Upper lobe of right lung (tissue), 1 donor: ENCODE data around the gene TEX35. TPM values are rescaled to one million over a fixed set of nuclear protein-coding genes. Genes with fewer than 3 reads are reported as not detected.
"Not testable (repeated sequence)": the region's sequence is repeated elsewhere in the genome, so short reads cannot be mapped to it uniquely, and the experiment has no call there.

Source experiments
- ATAC-seq: fragments of 200-7000 bp; cut with Tn5 transposase; one replicate; pipeline ENCODE4 v1.9.1; 2020; ENCODE audit warnings: mild to moderate bottlenecking, moderate library complexity
- DNase-seq: peaks from one replicate; pipeline ENCODE4 v3.0.0-alpha.2; 2020
- H3K27ac ChIP-seq: fragments of 200-600 bp; one replicate; pipeline ENCODE4 v1.8.0; 2022
- H3K27me3 ChIP-seq: fragments of 200-600 bp; one replicate; pipeline ENCODE4 v1.8.0; 2022; ENCODE audit warnings: mild to moderate bottlenecking
- H3K36me3 ChIP-seq: fragments of 200-600 bp; one replicate; pipeline ENCODE4 v1.8.0; 2022
- H3K4me1 ChIP-seq: fragments of 200-600 bp; one replicate; pipeline ENCODE4 v1.8.0; 2022
- H3K4me3 ChIP-seq: fragments of 200-600 bp; one replicate; pipeline ENCODE4 v1.8.0; 2022; ENCODE audit warnings: mild to moderate bottlenecking
- H3K9me3 ChIP-seq: fragments of 200-600 bp; one replicate; pipeline ENCODE4 v1.8.0; 2022
- intact Hi-C: fragments of 100-400 bp; cut with DNase I; formaldehyde crosslinking; loops from one replicate; pipeline ENCODE4 v1.11.0; 2022
- total RNA-seq: library from RNA; stranded (reverse); fragmentation: NEBNext Ultra II Directional; extraction: Animal tissue kit (Norgen Biotek cat#: 25700); gene quantifications from one replicate; pipeline ENCODE4 v1.2.1, GENCODE V29; 2021
- TF ChIP-seq, protein P1 (sequence below): fragments of 200-600 bp; IDR thresholded peaks from one replicate; pipeline ENCODE4 v1.8.0; 2022; ENCODE audit warnings: antibody characterized with exemption
- donor health status: DM: no; HTN: yes; CAD: no; lungs with severe emphysema.

Gene TEX35
- total RNA-seq, 1 donor from 2014 or later, result not detected

DNA sequence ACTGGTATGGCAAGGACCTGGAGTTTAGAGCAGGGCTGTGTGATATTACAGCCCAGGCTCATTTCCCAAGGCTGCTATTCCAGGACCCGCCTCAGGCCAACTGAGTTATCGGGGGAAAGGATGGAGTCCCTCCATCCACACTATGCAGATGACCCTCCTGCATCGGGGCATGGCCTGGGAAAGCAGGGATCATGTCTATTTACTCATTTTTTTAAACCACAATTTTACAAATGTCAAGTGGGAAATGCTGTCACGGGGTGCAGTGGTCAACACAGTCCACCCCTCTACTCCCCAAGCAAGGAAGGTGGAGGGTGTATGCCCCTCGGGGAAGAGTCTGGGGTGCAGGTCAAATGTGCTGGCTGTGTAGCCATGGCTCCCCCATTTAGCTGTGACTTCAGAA lies 10.1 kb upstream of the TEX35 start:
- TF ChIP-seq, protein P1, sequence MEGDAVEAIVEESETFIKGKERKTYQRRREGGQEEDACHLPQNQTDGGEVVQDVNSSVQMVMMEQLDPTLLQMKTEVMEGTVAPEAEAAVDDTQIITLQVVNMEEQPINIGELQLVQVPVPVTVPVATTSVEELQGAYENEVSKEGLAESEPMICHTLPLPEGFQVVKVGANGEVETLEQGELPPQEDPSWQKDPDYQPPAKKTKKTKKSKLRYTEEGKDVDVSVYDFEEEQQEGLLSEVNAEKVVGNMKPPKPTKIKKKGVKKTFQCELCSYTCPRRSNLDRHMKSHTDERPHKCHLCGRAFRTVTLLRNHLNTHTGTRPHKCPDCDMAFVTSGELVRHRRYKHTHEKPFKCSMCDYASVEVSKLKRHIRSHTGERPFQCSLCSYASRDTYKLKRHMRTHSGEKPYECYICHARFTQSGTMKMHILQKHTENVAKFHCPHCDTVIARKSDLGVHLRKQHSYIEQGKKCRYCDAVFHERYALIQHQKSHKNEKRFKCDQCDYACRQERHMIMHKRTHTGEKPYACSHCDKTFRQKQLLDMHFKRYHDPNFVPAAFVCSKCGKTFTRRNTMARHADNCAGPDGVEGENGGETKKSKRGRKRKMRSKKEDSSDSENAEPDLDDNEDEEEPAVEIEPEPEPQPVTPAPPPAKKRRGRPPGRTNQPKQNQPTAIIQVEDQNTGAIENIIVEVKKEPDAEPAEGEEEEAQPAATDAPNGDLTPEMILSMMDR, result no peak
- no peaks in the 10 kb centered on the region for H3K4me1 ChIP-seq
- no peak overlapping the region for H3K27ac ChIP-seq
- H3K27me3 ChIP-seq, result no peaks in the 10 kb centered on the region
- H3K36me3 ChIP-seq, result no peaks in the 10 kb centered on the region
- no peak overlapping the region for H3K4me3 ChIP-seq
- ATAC-seq (no peak), DNase-seq (no peak)
- intact Hi-C loops, result no loop called here
- no peaks in the 10 kb centered on the region for H3K9me3 ChIP-seq

- H3K27ac ChIP-seq, DNase-seq, ATAC-seq, intact Hi-C loops, H3K27me3 ChIP-seq, H3K4me3 ChIP-seq, H3K36me3 ChIP-seq, H3K9me3 ChIP-seq, H3K4me1 ChIP-seq: not testable (repeated sequence)
These were observed 9.6 kb upstream of the TEX35 start for GRCh38 chr1:178503316-178503715.

DNA sequence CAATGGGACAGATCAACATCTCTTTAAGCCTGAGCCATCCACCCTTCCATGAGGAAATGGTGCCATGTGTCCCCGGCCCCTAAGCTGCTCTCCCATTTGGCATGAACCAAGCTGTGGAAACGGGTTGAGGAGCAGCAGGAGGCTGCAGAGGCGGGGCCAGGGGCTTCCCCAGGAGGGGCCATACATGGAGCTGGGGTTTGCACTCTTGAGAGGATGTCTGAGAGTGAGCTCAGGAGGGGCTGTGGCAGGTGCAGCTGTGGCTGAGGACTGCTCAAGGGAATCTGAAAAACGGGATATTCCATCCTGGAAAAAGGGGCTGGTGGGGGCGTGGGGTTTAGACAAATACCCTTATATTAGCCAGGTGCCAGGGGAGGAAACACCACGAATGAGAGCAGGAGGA lies 9.1 kb upstream of the TEX35 start:
- H3K36me3 ChIP-seq, result no peaks in the 10 kb centered on the region
- TF ChIP-seq, protein P1, result no peak
- DNase-seq (no peak), ATAC-seq (no peak)
- no peaks in the 10 kb centered on the region for H3K9me3 ChIP-seq
- no peak overlapping the region for H3K4me3 ChIP-seq
- no peaks in the 10 kb centered on the region for H3K27me3 ChIP-seq
- intact Hi-C loops, result no loop called here
- no peaks in the 10 kb centered on the region for H3K4me1 ChIP-seq
- H3K27ac ChIP-seq, result no peak overlapping the region

- intact Hi-C loops, result no loop called here
- no peak for ATAC-seq
- no peaks in the 10 kb centered on the region for H3K36me3 ChIP-seq
- no peaks in the 10 kb centered on the region for H3K9me3 ChIP-seq
- H3K27ac ChIP-seq, result no peak overlapping the region
- TF ChIP-seq, protein P1, result no peak
- no peak overlapping the region for H3K4me3 ChIP-seq
- no peak for DNase-seq
- H3K27me3 ChIP-seq, result no peaks in the 10 kb centered on the region
- no peaks in the 10 kb centered on the region for H3K4me1 ChIP-seq
These were observed 8.6 kb upstream of the TEX35 start for GRCh38 chr1:178504286-178504685.

- ATAC-seq, result no peak
- H3K4me1 ChIP-seq, result no peaks in the 10 kb centered on the region
- no peaks in the 10 kb centered on the region for H3K9me3 ChIP-seq
- no peaks in the 10 kb centered on the region for H3K27me3 ChIP-seq
- DNase-seq, result no peak
- H3K27ac ChIP-seq, result no peak overlapping the region
- H3K4me3 ChIP-seq, result no peak overlapping the region
- TF ChIP-seq, protein P1, result no peak
- intact Hi-C loops, result no loop called here
- no peaks in the 10 kb centered on the region for H3K36me3 ChIP-seq
These were observed 6.7 kb upstream of the TEX35 start for GRCh38 chr1:178506177-178506576.

DNA sequence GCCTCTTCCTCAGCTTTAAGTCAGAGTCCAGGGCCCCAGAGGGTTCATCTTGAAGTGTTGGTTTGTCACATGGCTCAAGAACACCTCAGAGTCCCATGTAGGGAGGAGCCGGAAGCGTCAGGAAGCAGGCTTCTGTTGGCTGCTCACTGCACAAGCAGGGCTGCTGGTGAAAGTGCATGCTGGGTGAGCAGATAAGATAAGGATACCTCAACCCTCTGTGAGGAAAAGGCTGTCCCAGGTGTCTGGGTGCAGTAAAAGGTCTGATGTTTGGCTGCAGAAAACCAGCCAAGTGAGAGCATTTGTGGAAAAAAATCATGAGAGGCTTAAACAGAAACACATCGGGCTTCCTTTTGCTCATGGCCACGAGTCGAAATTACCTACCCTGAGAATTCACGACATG lies 6.2 kb upstream of the TEX35 start:
- H3K27me3 ChIP-seq, result no peaks in the 10 kb centered on the region
- TF ChIP-seq, protein P1, result no peak
- no peaks in the 10 kb centered on the region for H3K9me3 ChIP-seq
- DNase-seq (no peak), ATAC-seq (no peak)
- H3K4me3 ChIP-seq, result no peak overlapping the region
- H3K27ac ChIP-seq, result no peak overlapping the region
- intact Hi-C loops, result no loop called here
- no peaks in the 10 kb centered on the region for H3K36me3 ChIP-seq
- H3K4me1 ChIP-seq, result no peaks in the 10 kb centered on the region
